H9 (cell line): ENCODE results near the gene FDPS. TPM values are rescaled to one million over a fixed set of nuclear protein-coding genes. Genes with fewer than 3 reads are reported as not detected.

Experiments used
- DNase-seq: peaks from one replicate; pipeline ENCODE4 v3.0.0-alpha.2; 2017
- H2AFZ ChIP-seq: one replicate; pipeline ENCODE4 v1.6.1; 2013; ENCODE audit warnings: mild to moderate bottlenecking, low read length, control low read depth, moderate library complexity
- H2AK5ac ChIP-seq: 2 replicates; pipeline ENCODE4 v1.6.1; 2013; ENCODE audit warnings: low read length, control low read depth, mixed read lengths; ENCODE audit not compliant: insufficient read length
- H2BK120ac ChIP-seq: one replicate; pipeline ENCODE4 v1.6.1; 2013; ENCODE audit warnings: low read depth, mild to moderate bottlenecking, low read length, control low read depth, inconsistent platforms; ENCODE audit not compliant: poor library complexity, severe bottlenecking
- H2BK12ac ChIP-seq: 2 replicates; pipeline ENCODE4 v1.6.1; 2013; ENCODE audit warnings: low read length, control low read depth, mixed read lengths, low read depth; ENCODE audit not compliant: insufficient read length
- H2BK15ac ChIP-seq: 2 replicates; pipeline ENCODE4 v1.6.1; 2013; ENCODE audit warnings: low read depth, low read length, control low read depth
- H2BK20ac ChIP-seq: one replicate; pipeline ENCODE4 v1.6.1; 2013; ENCODE audit warnings: low read depth, mild to moderate bottlenecking, low read length, control low read depth, inconsistent platforms; ENCODE audit not compliant: poor library complexity, severe bottlenecking
- H2BK5ac ChIP-seq: 2 replicates; pipeline ENCODE4 v1.6.1; 2013; ENCODE audit warnings: low read length, control low read depth, mixed read lengths; ENCODE audit not compliant: insufficient read length
- H3K14ac ChIP-seq: 2 replicates; pipeline ENCODE4 v1.6.1; 2013; ENCODE audit warnings: low read length, control low read depth; ENCODE audit not compliant: insufficient read depth
- H3K18ac ChIP-seq: 2 replicates; pipeline ENCODE4 v1.6.1; 2013; ENCODE audit warnings: low read depth, mild to moderate bottlenecking, mixed read lengths, low read length, control low read depth; ENCODE audit not compliant: insufficient read length
- H3K23ac ChIP-seq: 2 replicates; pipeline ENCODE4 v1.6.1; 2013; ENCODE audit warnings: low read length, control low read depth, mixed read lengths, low read depth; ENCODE audit not compliant: insufficient read length
- H3K23me2 ChIP-seq: 2 replicates; pipeline ENCODE4 v1.6.1; 2013; ENCODE audit warnings: low read depth, mild to moderate bottlenecking, mixed read lengths, low read length, control low read depth; ENCODE audit not compliant: insufficient read length, poor library complexity, severe bottlenecking
- H3K27ac ChIP-seq: 2 replicates; pipeline ENCODE4 v1.5.1; 2013; ENCODE audit warnings: low read length, control low read depth, mixed read lengths, low read depth; ENCODE audit not compliant: insufficient read length
- H3K27me3 ChIP-seq: 2 replicates; pipeline ENCODE4 v1.6.1; 2013; ENCODE audit warnings: low read length, control low read depth, inconsistent platforms; ENCODE audit not compliant: insufficient read depth
- H3K4ac ChIP-seq: 2 replicates; pipeline ENCODE4 v1.6.1; 2013; ENCODE audit warnings: low read depth, mild to moderate bottlenecking, control low read depth, inconsistent platforms, low read length, moderate library complexity
- H3K4me1 ChIP-seq: 2 replicates; pipeline ENCODE4 v1.6.1; 2013; ENCODE audit warnings: low read length, control low read depth, inconsistent platforms; ENCODE audit not compliant: insufficient read depth
- H3K4me2 ChIP-seq: 2 replicates; pipeline ENCODE4 v1.6.1; 2013; ENCODE audit warnings: low read length, control low read depth, mixed read lengths; ENCODE audit not compliant: insufficient read length, insufficient read depth
- H3K56ac ChIP-seq: 2 replicates; pipeline ENCODE4 v1.6.1; 2013; ENCODE audit warnings: low read depth, mild to moderate bottlenecking, mixed read lengths, low read length, control low read depth; ENCODE audit not compliant: insufficient read length
- H3K79me1 ChIP-seq: 2 replicates; pipeline ENCODE4 v1.6.1; 2013; ENCODE audit warnings: low read depth, mild to moderate bottlenecking, moderate library complexity, low read length, control low read depth, inconsistent platforms; ENCODE audit not compliant: insufficient read depth, poor library complexity, severe bottlenecking
- H3K79me2 ChIP-seq: 2 replicates; pipeline ENCODE4 v1.6.1; 2013; ENCODE audit warnings: low read length, control low read depth, inconsistent platforms; ENCODE audit not compliant: insufficient read depth
- H3K9ac ChIP-seq: 2 replicates; pipeline ENCODE4 v1.6.1; 2013; ENCODE audit warnings: low read length, control low read depth, mixed read lengths; ENCODE audit not compliant: insufficient read length; ENCODE audit errors: extremely low read depth
- H3K9me3 ChIP-seq: one replicate; pipeline ENCODE4 v1.6.1; 2013; ENCODE audit warnings: low read depth, low read length, inconsistent platforms; ENCODE audit not compliant: control insufficient read depth
- H3T11ph ChIP-seq: one replicate; pipeline ENCODE4 v1.6.1; 2013; ENCODE audit warnings: mild to moderate bottlenecking, low read length, control low read depth, inconsistent platforms
- H4K20me1 ChIP-seq: one replicate; pipeline ENCODE4 v1.6.1; 2013; ENCODE audit not compliant: control insufficient read depth, insufficient read length, insufficient read depth
- H4K5ac ChIP-seq: 2 replicates; pipeline ENCODE4 v1.6.1; 2013; ENCODE audit warnings: low read depth, mild to moderate bottlenecking, mixed read lengths, low read length, control low read depth; ENCODE audit not compliant: insufficient read length
- H4K8ac ChIP-seq: replicated peaks from 2 replicates; pipeline ENCODE4 v1.6.1; 2013; ENCODE audit warnings: low read length, control low read depth, mixed read lengths, low read depth; ENCODE audit not compliant: insufficient read length
- H4K91ac ChIP-seq: 2 replicates; pipeline ENCODE4 v1.6.1; 2013; ENCODE audit warnings: low read depth, mild to moderate bottlenecking, moderate library complexity, mixed read lengths, low read length, control low read depth; ENCODE audit not compliant: insufficient read length
- H3K27ac Mint-ChIP-seq, 3 experiments: 2 replicates in 2 of 3; 3 replicates in 1 of 3; pipeline ENCODE4 v1.8.0; 2020 to 2021; ENCODE audit warnings: mixed read lengths in 3 of 3, mild to moderate bottlenecking in 1 of 3, moderate library complexity in 1 of 3
- H3K27me3 Mint-ChIP-seq: 2 replicates; pipeline ENCODE4 v1.8.0; 2021; ENCODE audit warnings: low read depth, mild to moderate bottlenecking, moderate library complexity, mixed read lengths
- H3K36me3 Mint-ChIP-seq, 3 experiments: 2 replicates in 2 of 3; 3 replicates in 1 of 3; pipeline ENCODE4 v1.8.0; 2020 to 2021; ENCODE audit warnings: low read depth in 3 of 3, mixed read lengths in 3 of 3; ENCODE audit not compliant: insufficient read depth in 1 of 3
- H3K4me1 Mint-ChIP-seq, 2 experiments: 2 replicates each; pipeline ENCODE4 v1.8.0; 2020; ENCODE audit warnings: mixed read lengths in 2 of 2
- H3K4me3 Mint-ChIP-seq, 2 experiments: 2 replicates in 1 of 2; 3 replicates in 1 of 2; pipeline ENCODE4 v1.8.0; 2020 to 2021; ENCODE audit warnings: mild to moderate bottlenecking in 2 of 2, mixed read lengths in 2 of 2, moderate library complexity in 1 of 2
- H3K9me3 Mint-ChIP-seq, 2 experiments: 2 replicates in 1 of 2; 3 replicates in 1 of 2; pipeline ENCODE4 v1.8.0; 2020; ENCODE audit warnings: mild to moderate bottlenecking in 2 of 2, mixed read lengths in 2 of 2, moderate library complexity in 1 of 2
- CTCF ChIP-seq: fragments of 200-600 bp; sonication (generic); conservative IDR thresholded peaks from 3 replicates; pipeline ENCODE4 v1.8.0; 2021; ENCODE audit warnings: antibody characterized with exemption, mild to moderate bottlenecking
- WGBS: extraction: QIAGEN DNeasy Blood & Tissue Kit; methylation state at CpG from one replicate; pipeline ENCODE4 v1.1.7; 2013; ENCODE audit warnings: missing lambda C conversion rate, low lambda C conversion rate, mixed read lengths; ENCODE audit not compliant: insufficient read length; ENCODE audit errors: extremely low coverage; 5-methylcytosine and 5-hydroxymethylcytosine counted together
- total RNA-seq: library from RNA; stranded (reverse); gene quantifications from 2 replicates; pipeline ENCODE4 v1.2.1, GENCODE V29; 2021

FDPS gene
- total RNA-seq, 1 experiment from 2014 or later = 273 TPM

- peak overlapping the region; percentile 68 for H3K4me2 ChIP-seq
- no peak overlapping the region for H3K14ac ChIP-seq
- no peaks in the 10 kb centered on the region for H3K27me3 ChIP-seq
- H3K79me2 ChIP-seq = no peaks in the 10 kb centered on the region
- peaks cover 14 to 23% (median 19%) of the 10 kb centered on the region in 3 experiments; a peak in 6 of 7 replicates for H3K36me3 Mint-ChIP-seq
- no peak overlapping the region for H2BK120ac ChIP-seq
- H2BK20ac ChIP-seq = no peak overlapping the region
- peak overlapping the region; percentile 86 to 93 for H3K4me3 Mint-ChIP-seq
- no CpG with 5 or more reads among the region's 11 CpGs for WGBS
- H2AFZ ChIP-seq = no peak overlapping the region
- H3K9me3 ChIP-seq = no peaks in the 10 kb centered on the region
- H4K5ac ChIP-seq = no peak overlapping the region
- no peak overlapping the region for H3K18ac ChIP-seq
- H3K4me1 ChIP-seq = peaks cover 2% of the 10 kb centered on the region; the same call in 1 of the 2 replicates
- H4K8ac ChIP-seq = no peak overlapping the region
- H2BK12ac ChIP-seq = no peak overlapping the region
- H3K27me3 Mint-ChIP-seq = no peaks in the 10 kb centered on the region; the same call in 1 of the 2 replicates
- H3K79me1 ChIP-seq = no peaks in the 10 kb centered on the region
- no peak overlapping the region for H2BK15ac ChIP-seq
- H3K4me1 Mint-ChIP-seq = peaks cover 31 to 33% of the 10 kb centered on the region in 2 experiments
- H4K20me1 ChIP-seq = no peaks in the 10 kb centered on the region
- no peak for TF ChIP-seq CTCF
- no peak overlapping the region for H3K9ac ChIP-seq
- peak overlapping the region in 2 of 3 experiments; percentile 42 to 50; a peak in 2 of 7 replicates for H3K27ac Mint-ChIP-seq
- no peak overlapping the region for H3T11ph ChIP-seq
- no peak overlapping the region for H4K91ac ChIP-seq
- H3K4ac ChIP-seq = no peak overlapping the region
- H3K56ac ChIP-seq = no peak overlapping the region
- H3K9me3 Mint-ChIP-seq = no peaks in the 10 kb centered on the region
- no peak overlapping the region for H2AK5ac ChIP-seq
- no peak overlapping the region for H3K27ac ChIP-seq
- no peak overlapping the region for H3K23ac ChIP-seq
- H2BK5ac ChIP-seq = no peak overlapping the region
- no peak for DNase-seq
- peaks cover 31% of the 10 kb centered on the region for H3K23me2 ChIP-seq
Measured at GRCh38 chr1:155320252-155320651, 11.6 kb downstream of the FDPS start.
